ENCODE data around the gene OTX1.

The OTX1 gene

DNA sequence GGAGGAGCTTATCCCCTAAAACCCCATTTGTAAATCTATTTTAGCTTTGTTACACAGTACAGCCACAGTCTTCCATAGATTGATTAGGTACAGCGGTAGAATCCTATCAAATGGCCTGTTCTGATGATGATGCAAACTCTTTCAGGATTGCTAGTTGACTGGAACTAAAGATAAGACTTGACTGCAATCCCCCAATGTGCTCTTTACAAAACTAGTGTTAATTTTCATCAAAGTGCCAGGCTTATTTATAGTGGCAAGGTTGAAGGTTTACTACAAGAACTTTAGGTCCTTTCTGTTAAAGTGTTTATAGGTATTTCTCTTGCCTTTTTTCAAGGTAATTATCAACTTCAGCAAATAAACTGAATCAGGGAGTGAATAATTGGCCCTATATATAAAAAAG is 9.0 kb upstream of the OTX1 start:
- CTCF ChIA-PET = no interaction called here
- DNase-seq (ENCODE audit: low read depth, low spot score) = no peak
- no peak overlapping the region for H3K4me3 ChIP-seq (ENCODE audit: low read depth, low read length)
- TF ChIP-seq, protein P1, sequence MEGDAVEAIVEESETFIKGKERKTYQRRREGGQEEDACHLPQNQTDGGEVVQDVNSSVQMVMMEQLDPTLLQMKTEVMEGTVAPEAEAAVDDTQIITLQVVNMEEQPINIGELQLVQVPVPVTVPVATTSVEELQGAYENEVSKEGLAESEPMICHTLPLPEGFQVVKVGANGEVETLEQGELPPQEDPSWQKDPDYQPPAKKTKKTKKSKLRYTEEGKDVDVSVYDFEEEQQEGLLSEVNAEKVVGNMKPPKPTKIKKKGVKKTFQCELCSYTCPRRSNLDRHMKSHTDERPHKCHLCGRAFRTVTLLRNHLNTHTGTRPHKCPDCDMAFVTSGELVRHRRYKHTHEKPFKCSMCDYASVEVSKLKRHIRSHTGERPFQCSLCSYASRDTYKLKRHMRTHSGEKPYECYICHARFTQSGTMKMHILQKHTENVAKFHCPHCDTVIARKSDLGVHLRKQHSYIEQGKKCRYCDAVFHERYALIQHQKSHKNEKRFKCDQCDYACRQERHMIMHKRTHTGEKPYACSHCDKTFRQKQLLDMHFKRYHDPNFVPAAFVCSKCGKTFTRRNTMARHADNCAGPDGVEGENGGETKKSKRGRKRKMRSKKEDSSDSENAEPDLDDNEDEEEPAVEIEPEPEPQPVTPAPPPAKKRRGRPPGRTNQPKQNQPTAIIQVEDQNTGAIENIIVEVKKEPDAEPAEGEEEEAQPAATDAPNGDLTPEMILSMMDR (IDR thresholded peaks at IDR 0.05; ENCODE audit: insufficient read depth, low read length, missing control alignments) = no peak
- POLR2A ChIA-PET = no interaction called here

DNA sequence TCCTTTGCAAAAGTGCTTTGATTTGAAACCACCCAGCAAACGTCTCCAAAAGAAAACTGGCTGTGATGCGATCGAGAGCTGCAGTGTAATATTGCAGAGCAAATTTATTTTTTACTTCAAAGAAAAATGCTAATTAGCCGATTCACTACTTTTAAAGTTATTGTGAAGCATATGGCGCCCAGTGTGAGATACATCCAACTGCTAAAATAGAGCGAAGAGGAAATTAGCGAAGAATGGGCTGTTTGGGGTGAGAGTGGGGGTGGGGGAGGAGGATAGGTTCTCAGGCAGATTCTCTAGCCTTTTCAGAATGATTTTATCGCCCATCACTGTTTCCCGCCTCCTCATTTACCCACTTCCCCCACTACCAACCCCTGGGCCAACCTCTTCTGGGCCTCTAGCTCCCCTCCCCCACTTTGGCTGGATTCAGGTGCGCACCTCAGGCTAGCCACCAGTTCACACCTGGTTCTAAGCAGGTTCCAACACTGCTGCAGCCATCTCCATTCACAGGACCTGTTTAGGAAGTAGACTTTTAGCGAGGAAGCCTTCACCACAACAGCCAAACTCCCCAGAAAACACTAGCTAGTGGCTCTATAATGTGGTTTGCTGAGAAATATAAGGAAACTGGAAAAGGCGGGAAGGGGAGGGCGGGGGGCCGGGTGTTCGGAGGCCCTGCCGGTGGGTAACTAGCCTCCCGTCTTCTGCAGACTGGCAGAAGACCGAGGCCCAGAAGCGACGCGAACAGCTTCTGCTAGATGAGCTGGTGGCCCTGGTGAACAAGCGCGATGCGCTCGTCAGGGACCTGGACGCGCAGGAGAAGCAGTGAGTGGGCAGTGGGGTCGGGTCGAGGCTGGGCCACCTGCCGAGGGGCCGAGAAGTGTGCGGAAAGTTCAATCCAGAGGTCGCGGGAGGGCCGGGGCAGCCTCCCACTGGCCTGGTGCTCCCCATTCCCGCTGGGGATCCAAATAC is 6.0 kb upstream of the OTX1 start:
- no peak overlapping the region for H3K4me3 ChIP-seq (ENCODE audit: low read depth, low read length)
- DNase-seq (ENCODE audit: low read depth, low spot score) = no peak
- TF ChIP-seq, protein P1 (IDR thresholded peaks at IDR 0.05; ENCODE audit: insufficient read depth, low read length, missing control alignments) = no peak
- CTCF ChIA-PET = no interaction called here
- POLR2A ChIA-PET = no interaction called here

DNA sequence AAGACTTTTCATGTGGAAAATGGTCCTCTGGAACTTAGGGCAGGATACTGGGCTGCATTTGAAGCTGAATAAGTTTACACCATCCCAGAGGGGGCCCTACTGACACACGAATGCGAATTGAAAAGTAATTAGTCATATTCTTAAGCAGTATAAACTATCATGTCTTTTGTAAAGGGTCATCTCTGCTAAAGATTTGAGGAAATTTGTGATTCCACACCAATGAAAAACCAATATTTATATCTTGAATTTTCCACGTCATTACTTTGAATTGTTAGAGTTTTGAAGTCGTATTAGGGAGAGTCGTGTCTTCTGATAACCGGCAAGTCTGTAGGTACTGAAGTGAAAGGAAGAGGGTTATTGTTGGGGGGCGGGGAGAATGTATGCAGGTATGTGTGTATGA is 4.1 kb upstream of the OTX1 start:
- CTCF ChIA-PET = no interaction called here
- H3K4me3 ChIP-seq (ENCODE audit: low read depth, low read length) = no peak overlapping the region
- POLR2A ChIA-PET = no interaction called here
- DNase-seq (ENCODE audit: low read depth, low spot score) = no peak
- TF ChIP-seq, protein P1 (IDR thresholded peaks at IDR 0.05; ENCODE audit: insufficient read depth, low read length, missing control alignments) = no peak

DNA sequence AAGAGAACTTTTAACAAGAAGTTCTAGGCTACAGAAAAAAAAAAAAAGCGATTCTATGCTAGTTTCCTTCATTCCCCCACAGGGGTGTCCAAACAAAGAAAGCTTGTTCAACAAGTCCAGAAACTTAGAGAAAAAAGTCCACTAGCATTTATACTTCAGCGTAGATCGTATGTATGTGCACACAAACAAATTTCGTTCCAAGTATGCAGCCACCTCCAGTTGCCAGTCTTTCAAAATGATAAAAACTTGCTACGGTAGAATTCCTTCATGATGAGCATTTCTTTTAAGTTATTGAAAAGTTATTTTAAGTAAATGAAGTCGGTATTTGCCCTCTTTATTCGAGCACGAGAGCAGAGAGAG is 3.7 kb upstream of the OTX1 start:
- no peak overlapping the region for H3K4me3 ChIP-seq (ENCODE audit: low read depth, low read length)
- no peak for DNase-seq (ENCODE audit: low read depth, low spot score)
- ChIA-PET CTCF (interaction anchor here (1.2 kb wide), 1 partner anchor 440 kb away, joined by 3 read pairs; no protein-coding TSS in a partner anchor), POLR2A (no interaction called here)
- TF ChIP-seq, protein P1 (IDR thresholded peaks at IDR 0.05; ENCODE audit: insufficient read depth, low read length, missing control alignments) = no peak

DNA sequence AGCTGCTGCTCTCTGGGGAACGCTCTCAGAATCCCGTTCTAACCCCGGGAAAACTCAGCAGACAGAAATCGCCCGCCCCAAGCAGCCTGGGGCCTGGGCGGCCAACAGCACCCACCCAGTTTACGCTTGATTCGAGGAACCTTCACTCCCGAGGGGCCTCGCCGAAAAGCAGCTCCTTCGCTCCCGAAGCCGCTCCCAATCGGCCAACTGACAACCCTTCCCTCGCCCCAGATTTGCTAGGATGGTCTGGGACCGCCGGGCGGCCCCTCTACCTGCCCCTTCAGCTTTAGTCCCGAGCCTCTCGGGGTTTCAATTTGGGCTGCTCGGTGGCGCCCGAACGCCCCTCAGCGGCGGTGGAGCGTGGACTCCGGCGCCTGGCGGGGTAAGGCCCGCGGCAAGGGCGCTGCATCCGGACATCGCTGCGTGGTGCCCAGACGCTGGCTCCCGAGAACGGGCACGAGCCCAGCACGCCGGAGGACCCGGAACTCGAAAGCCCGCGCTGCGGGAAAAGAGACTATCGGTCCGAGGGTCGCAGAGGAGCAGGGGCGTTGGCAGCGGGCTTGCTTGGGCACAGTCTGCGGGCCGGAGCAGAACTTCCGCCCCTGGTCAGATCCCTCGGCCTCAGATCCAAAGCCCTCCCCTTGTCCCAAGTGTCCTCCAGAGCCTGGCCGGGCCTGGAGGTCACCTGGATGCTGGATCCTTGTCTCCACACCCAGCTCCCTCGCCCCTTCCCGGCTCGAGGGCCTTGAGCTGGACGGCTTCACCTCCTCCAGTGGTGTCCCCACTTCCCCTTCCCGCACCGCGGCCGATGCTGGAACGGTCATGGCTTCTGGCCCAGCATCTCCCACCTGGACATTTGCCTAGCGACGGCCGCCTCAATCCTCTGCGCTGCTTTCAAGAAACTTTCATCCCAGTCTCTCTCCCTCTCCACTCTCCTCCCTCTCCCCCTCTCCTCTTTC is 3.0 kb upstream of the OTX1 start:
- TF ChIP-seq, protein P1 (IDR thresholded peaks at IDR 0.05; ENCODE audit: insufficient read depth, low read length, missing control alignments) = no peak
- DNase-seq (ENCODE audit: low read depth, low spot score) = no peak
- ChIA-PET CTCF (interaction anchor here (1.2 kb wide), 1 partner anchor 440 kb away, joined by 3 read pairs; no protein-coding TSS in a partner anchor), POLR2A (no interaction called here)
- no peak overlapping the region for H3K4me3 ChIP-seq (ENCODE audit: low read depth, low read length)
